Smooth muscle cell of the brain vasculature (primary cell): ENCODE results near the gene CHRM4.
"Not testable (repeated sequence)": the region's sequence is repeated elsewhere in the genome, so short reads cannot be mapped to it uniquely, and the experiment has no call there.

Experiments
- DNase-seq: peaks from one replicate; pipeline ENCODE4 v3.0.0-alpha.2; 2012; ENCODE audit warnings: low read depth, low spot score

Gene CHRM4

DNA sequence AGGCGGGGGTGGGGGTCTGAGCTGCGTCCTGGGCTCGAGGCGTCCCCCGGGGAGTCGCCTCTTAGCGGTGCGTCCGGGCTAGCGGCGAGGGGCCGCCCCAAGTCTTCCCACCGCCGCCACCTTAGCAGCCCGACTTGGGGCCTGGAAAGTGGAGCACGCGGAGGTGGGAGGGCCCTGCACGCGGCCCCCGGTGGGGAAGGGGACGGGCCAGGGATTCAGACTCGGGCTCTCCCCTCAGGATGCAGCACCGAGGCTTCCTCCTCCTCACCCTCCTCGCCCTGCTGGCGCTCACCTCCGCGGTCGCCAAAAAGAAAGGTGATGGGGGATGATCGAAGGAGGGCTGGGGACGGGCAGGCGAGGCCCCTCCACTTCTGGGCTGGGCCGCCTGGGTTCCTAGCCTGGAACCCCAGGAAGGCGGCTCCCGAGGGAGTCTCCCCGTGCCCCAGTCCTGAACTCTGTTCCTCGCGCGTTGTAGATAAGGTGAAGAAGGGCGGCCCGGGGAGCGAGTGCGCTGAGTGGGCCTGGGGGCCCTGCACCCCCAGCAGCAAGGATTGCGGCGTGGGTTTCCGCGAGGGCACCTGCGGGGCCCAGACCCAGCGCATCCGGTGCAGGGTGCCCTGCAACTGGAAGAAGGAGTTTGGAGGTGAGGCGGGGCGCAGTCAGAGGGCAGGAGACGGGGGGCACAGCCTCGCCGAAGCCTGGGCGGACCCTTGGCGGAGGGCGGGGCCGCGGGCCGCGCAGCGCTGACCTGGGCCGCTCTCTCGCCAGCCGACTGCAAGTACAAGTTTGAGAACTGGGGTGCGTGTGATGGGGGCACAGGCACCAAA, 9.5 kb downstream of the CHRM4 start:
- no peak for DNase-seq

DNA sequence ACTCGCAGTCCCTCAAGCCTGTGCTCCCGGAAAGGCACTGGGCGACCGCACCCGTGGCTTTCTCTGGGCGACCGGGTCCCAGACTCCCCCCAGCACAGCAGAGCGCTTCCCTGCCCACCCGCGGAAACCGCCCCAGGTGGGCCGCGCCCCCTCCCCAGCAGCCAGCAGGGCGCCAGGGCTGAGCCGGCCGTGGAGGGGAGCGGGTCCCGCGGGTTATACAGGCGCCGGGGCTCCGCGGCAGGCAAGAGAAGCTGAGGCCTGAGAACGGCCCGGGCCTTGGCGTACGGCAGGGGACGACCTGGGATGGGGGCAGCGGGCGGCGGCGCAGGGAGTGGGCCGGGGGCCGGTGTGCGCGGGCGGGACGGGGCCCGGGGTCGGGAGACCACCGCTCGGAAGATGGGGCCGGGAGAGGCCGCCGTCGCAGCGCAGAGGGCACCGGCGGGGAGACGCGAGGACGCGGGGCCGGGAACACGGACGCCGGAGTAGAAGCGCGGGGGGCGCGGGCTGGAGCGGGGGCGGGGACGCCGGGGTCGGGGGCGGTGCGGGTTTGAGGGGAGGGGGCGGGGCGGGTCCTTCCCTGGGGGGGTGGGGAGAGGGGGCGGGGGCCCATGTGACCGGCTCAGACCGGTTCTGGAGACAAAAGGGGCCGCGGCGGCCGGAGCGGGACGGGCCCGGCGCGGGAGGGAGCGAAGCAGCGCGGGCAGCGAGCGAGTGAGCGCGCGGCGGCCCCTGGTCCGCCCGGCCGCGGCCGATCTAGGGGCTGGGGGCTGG, 10.3 kb downstream of the CHRM4 start, which contains the start of gene MDK:
Gene MDK, plus strand, starts transcription at position 622 of the 771 bp plus-strand sequence. CDS start 389 bp downstream, outside the sequence.
- DNase-seq = no peak

DNA sequence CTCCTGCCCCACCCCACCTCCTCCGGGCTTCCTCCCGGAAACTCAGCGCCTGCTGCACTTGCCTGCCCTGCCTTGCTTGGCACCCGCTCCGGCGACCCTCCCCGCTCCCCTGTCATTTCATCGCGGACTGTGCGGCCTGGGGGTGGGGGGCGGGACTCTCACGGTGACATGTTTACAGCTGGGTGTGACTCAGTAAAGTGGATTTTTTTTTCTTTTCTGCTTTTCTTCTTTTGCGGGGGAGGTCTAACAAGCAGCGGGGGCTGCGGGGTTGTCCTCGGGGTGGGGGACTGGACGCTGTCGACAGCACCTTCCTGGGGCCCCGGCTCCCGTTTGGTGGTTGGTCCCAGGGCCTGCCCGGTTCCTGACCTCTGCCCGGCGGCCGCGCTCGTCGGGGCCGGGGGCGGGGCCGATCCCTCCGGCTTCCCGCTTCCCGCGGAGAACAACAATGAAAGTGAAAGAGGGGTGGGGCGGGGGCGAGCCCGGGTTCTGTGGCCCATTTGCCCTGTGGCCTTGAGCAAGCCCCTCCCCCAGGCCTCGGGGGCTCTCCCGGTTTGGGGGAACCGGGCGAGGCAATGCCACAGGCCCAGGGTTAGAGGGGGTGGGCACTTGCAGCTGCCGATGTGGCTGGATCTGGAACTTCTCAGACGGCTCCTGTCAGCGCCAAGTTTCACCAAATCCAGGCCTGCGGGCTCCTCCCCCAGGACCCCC, 11.1 kb downstream of the CHRM4 start:
- no peak for DNase-seq

DNA sequence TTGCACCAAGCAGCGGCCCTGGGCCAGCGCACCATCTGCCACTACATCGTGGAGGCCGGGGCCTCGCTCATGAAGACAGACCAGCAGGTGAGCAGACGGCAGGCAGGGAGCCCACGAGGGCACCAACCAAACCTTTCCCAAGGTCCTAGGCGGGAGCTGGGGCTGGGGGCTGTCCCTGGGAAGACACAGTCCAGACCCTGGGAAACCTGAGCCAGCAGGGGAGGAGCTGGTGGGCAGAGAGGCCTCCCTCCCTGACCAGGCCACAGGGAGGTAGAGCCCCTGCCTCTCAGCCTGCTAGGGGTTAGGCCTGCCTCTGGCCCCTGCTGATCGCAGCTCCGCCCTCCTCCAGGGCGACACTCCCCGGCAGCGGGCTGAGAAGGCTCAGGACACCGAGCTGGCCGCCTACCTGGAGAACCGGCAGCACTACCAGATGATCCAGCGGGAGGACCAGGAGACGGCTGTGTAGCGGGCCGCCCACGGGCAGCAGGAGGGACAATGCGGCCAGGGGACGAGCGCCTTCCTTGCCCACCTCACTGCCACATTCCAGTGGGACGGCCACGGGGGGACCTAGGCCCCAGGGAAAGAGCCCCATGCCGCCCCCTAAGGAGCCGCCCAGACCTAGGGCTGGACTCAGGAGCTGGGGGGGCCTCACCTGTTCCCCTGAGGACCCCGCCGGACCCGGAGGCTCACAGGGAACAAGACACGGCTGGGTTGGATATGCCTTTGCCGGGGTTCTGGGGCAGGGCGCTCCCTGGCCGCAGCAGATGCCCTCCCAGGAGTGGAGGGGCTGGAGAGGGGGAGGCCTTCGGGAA, 11.9 kb downstream of the CHRM4 start:
- DNase-seq = not testable (repeated sequence)

DNA sequence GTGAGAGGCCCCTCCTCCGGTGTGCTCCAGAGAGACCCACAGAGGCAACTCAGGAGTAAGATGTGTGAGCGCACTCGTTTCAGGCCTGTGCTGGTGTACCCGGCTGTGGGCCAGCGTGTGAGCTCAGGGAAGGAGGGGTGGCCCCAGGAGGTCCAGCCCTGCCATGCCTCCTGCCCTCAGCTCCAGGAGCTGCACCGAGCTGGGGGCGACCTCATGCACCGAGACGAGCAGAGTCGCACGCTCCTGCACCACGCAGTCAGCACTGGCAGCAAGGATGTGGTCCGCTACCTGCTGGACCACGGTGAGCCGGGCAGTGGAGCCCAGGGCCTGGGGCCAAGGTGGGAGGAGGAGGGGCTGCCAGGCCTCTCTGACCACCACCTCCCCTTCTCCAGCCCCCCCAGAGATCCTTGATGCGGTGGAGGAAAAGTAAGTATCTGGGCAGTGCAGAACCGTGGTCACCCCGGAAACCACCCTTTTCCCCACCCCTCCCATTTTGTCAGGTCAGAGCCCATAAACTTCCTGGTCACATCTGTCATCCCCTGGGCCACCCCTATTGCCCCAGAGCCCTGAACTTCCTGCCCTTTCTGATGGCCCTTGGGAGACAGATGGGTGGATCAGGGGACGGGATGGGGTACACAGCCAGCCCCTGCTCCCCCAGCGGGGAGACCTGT, 12.6 kb downstream of the CHRM4 start:
- DNase-seq = no peak

GRCh38 chr11:46378296-46378695, 13.3 kb downstream of the CHRM4 start:
- DNase-seq = no peak

GRCh38 chr11:46377831-46378230, 13.7 kb downstream of the CHRM4 start:
- no peak for DNase-seq

GRCh38 chr11:46377290-46377689, 14.3 kb downstream of the CHRM4 start:
- DNase-seq = no peak

DNA sequence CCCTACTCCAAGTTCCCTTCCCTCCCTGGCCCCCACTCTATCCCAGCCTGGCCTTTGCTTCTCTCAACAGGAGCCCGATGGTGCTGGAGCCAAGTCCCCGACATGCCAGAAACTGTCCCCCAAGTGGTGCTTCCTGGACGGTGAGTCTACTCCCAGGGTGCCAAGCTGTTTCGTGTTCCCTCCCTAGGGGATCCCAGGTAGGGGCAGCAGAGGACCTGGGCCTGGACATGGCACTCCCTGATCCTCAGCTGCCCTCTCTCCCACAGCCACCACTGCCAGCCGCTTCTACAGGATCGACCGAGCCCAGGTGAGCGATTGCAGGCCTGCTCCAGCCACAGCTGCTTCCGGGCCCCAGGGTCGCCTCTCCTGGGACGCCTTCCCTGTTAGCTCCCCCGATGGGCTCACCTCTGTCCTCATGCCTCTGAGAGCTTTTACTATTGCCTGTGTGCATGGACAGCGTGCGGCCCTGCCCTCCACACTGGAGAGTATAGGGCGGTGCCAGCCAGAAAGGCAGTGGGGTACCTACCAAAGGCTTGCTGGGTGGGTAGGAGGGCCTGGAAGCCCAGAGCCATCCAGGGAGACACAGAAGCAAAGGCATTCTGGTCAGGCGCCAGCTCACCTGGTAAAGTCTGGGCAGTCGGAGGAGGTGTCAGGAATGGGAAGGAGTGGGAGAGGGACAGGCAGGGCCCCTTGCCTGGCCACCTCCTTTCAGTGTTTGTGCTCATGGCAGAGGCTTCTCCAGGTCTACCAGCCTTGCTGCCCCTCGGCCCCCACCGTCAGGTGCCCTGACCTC, 15.1 kb downstream of the CHRM4 start:
- no peak for DNase-seq

DNA sequence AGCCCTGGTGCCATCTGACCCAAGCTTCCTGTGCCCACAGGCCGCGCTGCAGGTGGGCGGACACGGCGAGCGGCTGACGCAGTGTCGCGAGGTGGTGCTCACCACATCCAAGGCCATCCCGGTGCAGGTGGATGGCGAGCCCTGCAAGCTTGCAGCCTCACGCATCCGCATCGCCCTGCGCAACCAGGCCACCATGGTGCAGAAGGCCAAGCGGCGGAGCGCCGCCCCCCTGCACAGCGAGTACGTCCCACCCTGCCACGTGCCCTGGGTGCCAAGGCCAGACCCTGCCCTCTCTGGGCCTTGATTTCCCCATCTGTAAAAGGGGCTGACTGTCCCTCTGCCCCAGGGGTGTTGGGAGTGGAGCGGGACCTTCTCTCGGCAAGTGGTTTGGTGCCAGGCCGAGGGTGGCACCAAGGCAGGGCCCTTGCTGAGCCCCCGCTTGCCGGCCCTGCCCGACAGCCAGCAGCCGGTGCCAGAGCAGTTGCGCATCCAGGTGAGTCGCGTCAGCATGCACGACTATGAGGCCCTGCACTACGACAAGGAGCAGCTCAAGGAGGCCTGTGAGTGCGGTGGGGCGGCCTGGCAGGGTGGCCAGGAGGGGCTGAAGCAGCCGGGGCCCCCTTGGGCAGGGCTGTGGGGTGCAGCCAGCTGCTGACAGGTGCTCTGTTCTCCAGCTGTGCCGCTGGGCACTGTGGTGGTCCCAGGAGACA, 16.0 kb downstream of the CHRM4 start:
- DNase-seq = no peak

GRCh38 chr11:46374815-46375214, 16.8 kb downstream of the CHRM4 start:
- no peak for DNase-seq

GRCh38 chr11:46373787-46374740, 17.5 kb downstream of the CHRM4 start:
- no peak for DNase-seq

DNA sequence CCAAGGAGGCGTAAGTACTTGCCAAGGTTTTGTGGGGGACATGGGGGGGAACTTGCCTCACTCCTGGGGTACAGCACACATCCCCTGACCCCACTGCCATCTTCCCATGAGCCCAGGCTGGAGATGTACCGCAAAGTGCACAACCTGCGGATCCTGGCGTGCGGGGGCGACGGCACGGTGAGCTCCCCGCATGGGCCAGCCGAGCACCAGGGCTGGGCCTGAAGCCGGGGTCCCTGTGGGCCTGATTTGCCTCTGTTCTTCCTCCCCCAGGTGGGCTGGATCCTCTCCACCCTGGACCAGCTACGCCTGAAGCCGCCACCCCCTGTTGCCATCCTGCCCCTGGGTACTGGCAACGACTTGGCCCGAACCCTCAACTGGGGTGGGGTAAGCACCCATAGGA, 19.1 kb downstream of the CHRM4 start:
- not testable (repeated sequence) for DNase-seq

DNA sequence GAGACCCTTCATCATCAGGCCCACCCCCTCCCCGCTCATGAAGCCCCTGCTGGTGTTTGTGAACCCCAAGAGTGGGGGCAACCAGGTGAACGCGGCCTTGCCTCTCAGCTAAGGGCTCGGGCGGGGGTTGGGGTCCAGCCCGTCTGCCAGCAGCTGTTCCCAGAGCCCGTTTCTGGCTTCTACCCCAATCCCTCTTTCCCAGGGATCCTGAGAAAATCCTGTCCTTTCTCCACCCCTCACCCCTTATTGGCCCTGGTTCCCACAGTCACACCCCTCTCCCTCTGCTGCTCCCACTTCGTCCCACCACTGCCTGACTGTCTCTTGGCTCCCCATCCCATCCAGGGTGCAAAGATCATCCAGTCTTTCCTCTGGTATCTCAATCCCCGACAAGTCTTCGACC, 19.5 kb downstream of the CHRM4 start:
- DNase-seq = no peak

DNA sequence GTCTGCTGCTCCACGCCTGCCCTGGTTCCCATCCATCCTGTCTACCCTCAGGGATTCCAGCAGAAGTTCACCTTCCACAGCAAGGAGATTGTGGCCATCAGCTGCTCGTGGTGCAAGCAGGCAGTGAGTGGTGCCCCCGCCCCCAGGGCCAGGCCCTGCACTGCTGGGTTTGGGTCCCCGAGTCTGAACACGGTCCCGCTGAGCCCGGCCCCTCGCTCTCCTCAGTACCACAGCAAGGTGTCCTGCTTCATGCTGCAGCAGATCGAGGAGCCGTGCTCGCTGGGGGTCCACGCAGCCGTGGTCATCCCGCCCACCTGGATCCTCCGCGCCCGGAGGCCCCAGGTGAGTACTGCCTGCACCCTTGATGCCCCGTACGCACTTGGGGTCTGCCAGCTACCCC, 20.3 kb downstream of the CHRM4 start:
- not testable (repeated sequence) for DNase-seq

- DNase-seq = no peak
Measured at GRCh38 chr11:46370253-46370652, 21.3 kb downstream of the CHRM4 start.

- DNase-seq = no peak
Measured at GRCh38 chr11:46369458-46370152, 22.0 kb downstream of the CHRM4 start.

DNA sequence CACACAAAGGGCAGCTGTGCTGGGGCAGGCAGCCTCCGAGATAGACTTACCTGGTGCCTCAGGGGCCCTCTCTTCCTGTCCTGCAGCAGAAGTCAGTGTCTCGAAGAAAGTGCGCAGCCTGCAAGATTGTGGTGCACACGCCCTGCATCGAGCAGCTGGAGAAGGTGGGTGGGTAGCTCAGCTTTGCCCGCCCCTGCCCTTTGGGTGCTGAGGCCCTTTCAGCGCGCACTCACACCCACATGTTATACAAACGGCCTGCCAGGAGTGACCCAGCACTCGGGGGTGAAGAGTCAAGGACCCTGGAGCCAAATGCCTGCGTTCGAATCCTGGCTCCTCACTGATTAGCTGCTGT, 23.7 kb downstream of the CHRM4 start:
- DNase-seq = no peak
